ENCODE data around the gene SORCS2. TPM values are rescaled to one million over a fixed set of nuclear protein-coding genes. Genes with fewer than 3 reads are reported as not detected.

The SORCS2 gene
- total and polyA plus RNA-seq, 2 experiments from 2014 or later = 0.38 to 1.4 TPM

- Histone ChIP-seq H3K79me2 (ENCODE audit: insufficient read depth) (no peaks in the 10 kb centered on the region), H3F3A (ENCODE audit: insufficient read depth) (no peaks in the 10 kb centered on the region), H3K4me2 (ENCODE audit: unreplicated experiment) (no peak overlapping the region), H3K27me3 (replicated peaks; ENCODE audit: insufficient read depth) (peaks cover 9% of the 10 kb centered on the region), H3K4me3 (no peak overlapping the region), H3K27ac (no peak overlapping the region), H3K9me3 (ENCODE audit: low read depth) (no peaks in the 10 kb centered on the region), H3K9ac (no peak overlapping the region), H3K36me3 (ENCODE audit: low read depth) (no peaks in the 10 kb centered on the region), H2AFZ (no peak overlapping the region), H4K20me1 (ENCODE audit: insufficient read depth) (no peaks in the 10 kb centered on the region), H3K4me1 (ENCODE audit: insufficient read depth) (peaks cover 11% of the 10 kb centered on the region), H3K9me2 (ENCODE audit: insufficient read depth) (no peaks in the 10 kb centered on the region)
- no peak for TF ChIP-seq EZH2 (IDR thresholded peaks at IDR 0.05; ENCODE audit: insufficient read depth, poor library complexity, severe bottlenecking)
- TF ChIP-seq EZH2phosphoT487 (IDR thresholded peaks at IDR 0.05; ENCODE audit: insufficient read depth, low read depth) = no peak
- no peak for DNase-seq
- in situ Hi-C loops (cut with MboI) = no loop called here
- WGBS, 2 experiments (ENCODE audit: low coverage in 1 of 2, low lambda C conversion rate in 2 of 2, missing lambda C conversion rate in 2 of 2) = 53 to 56% methylated on average over 7 of the region's 7 CpGs
Measured at GRCh38 chr4:7252051-7252450, 59.7 kb downstream of the SORCS2 start.

GRCh38 chr4:7252510-7253340 lies 60.4 kb downstream of the SORCS2 start:
- H3F3A ChIP-seq (ENCODE audit: insufficient read depth) = no peaks in the 10 kb centered on the region
- H3K27me3 ChIP-seq (replicated peaks; ENCODE audit: insufficient read depth) = peaks cover 9% of the 10 kb centered on the region
- no peak overlapping the region for H3K4me3 ChIP-seq
- no peaks in the 10 kb centered on the region for H3K36me3 ChIP-seq (ENCODE audit: low read depth)
- H3K79me2 ChIP-seq (ENCODE audit: insufficient read depth) = no peaks in the 10 kb centered on the region
- H2AFZ ChIP-seq = no peak overlapping the region
- no peak overlapping the region for H3K27ac ChIP-seq
- no peak overlapping the region for H3K9ac ChIP-seq
- H3K9me2 ChIP-seq (ENCODE audit: insufficient read depth) = no peaks in the 10 kb centered on the region
- no peaks in the 10 kb centered on the region for H4K20me1 ChIP-seq (ENCODE audit: insufficient read depth)
- TF ChIP-seq EZH2phosphoT487 (IDR thresholded peaks at IDR 0.05; ENCODE audit: insufficient read depth, low read depth) (no peak), EZH2 (IDR thresholded peaks at IDR 0.05; ENCODE audit: insufficient read depth, poor library complexity, severe bottlenecking) (no peak)
- in situ Hi-C loops (cut with MboI) = no loop called here
- no peaks in the 10 kb centered on the region for H3K9me3 ChIP-seq (ENCODE audit: low read depth)
- H3K4me1 ChIP-seq (ENCODE audit: insufficient read depth) = peaks cover 11% of the 10 kb centered on the region
- WGBS, 2 experiments (ENCODE audit: low coverage in 1 of 2, low lambda C conversion rate in 2 of 2, missing lambda C conversion rate in 2 of 2) = 74 to 76% methylated on average over 15 of the region's 15 CpGs
- no peak for DNase-seq
- no peak overlapping the region for H3K4me2 ChIP-seq (ENCODE audit: unreplicated experiment)

- Histone ChIP-seq H3K4me2 (ENCODE audit: unreplicated experiment) (no peak overlapping the region), H3K9ac (no peak overlapping the region), H3K9me2 (ENCODE audit: insufficient read depth) (no peaks in the 10 kb centered on the region), H3F3A (ENCODE audit: insufficient read depth) (no peaks in the 10 kb centered on the region), H3K4me1 (ENCODE audit: insufficient read depth) (peaks cover 11% of the 10 kb centered on the region), H3K27me3 (replicated peaks; ENCODE audit: insufficient read depth) (peaks cover 9% of the 10 kb centered on the region), H3K79me2 (ENCODE audit: insufficient read depth) (no peaks in the 10 kb centered on the region), H4K20me1 (ENCODE audit: insufficient read depth) (no peaks in the 10 kb centered on the region), H2AFZ (no peak overlapping the region), H3K27ac (no peak overlapping the region), H3K9me3 (ENCODE audit: low read depth) (no peaks in the 10 kb centered on the region), H3K4me3 (no peak overlapping the region), H3K36me3 (ENCODE audit: low read depth) (no peaks in the 10 kb centered on the region)
- DNase-seq = no peak
- TF ChIP-seq EZH2phosphoT487 (IDR thresholded peaks at IDR 0.05; ENCODE audit: insufficient read depth, low read depth) = no peak
- TF ChIP-seq EZH2 (IDR thresholded peaks at IDR 0.05; ENCODE audit: insufficient read depth, poor library complexity, severe bottlenecking) = no peak
- in situ Hi-C loops (cut with MboI) = no loop called here
- 75% methylated on average over 7 of the region's 7 CpGs for WGBS, 2 experiments (ENCODE audit: low coverage in 1 of 2, low lambda C conversion rate in 2 of 2, missing lambda C conversion rate in 2 of 2)
Measured at GRCh38 chr4:7253341-7253700, 61.0 kb downstream of the SORCS2 start.

GRCh38 chr4:7253837-7254236 lies 61.5 kb downstream of the SORCS2 start:
- TF ChIP-seq EZH2phosphoT487 (IDR thresholded peaks at IDR 0.05; ENCODE audit: insufficient read depth, low read depth) (no peak), EZH2 (IDR thresholded peaks at IDR 0.05; ENCODE audit: insufficient read depth, poor library complexity, severe bottlenecking) (no peak)
- H3K4me2 ChIP-seq (ENCODE audit: unreplicated experiment) = no peak overlapping the region
- peaks cover 8% of the 10 kb centered on the region for H3K27me3 ChIP-seq (replicated peaks; ENCODE audit: insufficient read depth)
- 68 to 73% methylated on average over 4 of the region's 4 CpGs for WGBS, 2 experiments (ENCODE audit: low coverage in 1 of 2, low lambda C conversion rate in 2 of 2, missing lambda C conversion rate in 2 of 2)
- H3K4me3 ChIP-seq = no peak overlapping the region
- no peak overlapping the region for H3K9ac ChIP-seq
- no peak for DNase-seq
- no peaks in the 10 kb centered on the region for H3F3A ChIP-seq (ENCODE audit: insufficient read depth)
- H3K9me3 ChIP-seq (ENCODE audit: low read depth) = no peaks in the 10 kb centered on the region
- H3K4me1 ChIP-seq (ENCODE audit: insufficient read depth) = peaks cover 11% of the 10 kb centered on the region
- no peaks in the 10 kb centered on the region for H3K79me2 ChIP-seq (ENCODE audit: insufficient read depth)
- no peak overlapping the region for H3K27ac ChIP-seq
- no peaks in the 10 kb centered on the region for H3K9me2 ChIP-seq (ENCODE audit: insufficient read depth)
- in situ Hi-C loops (cut with MboI) = no loop called here
- H3K36me3 ChIP-seq (ENCODE audit: low read depth) = no peaks in the 10 kb centered on the region
- H4K20me1 ChIP-seq (ENCODE audit: insufficient read depth) = no peaks in the 10 kb centered on the region
- H2AFZ ChIP-seq = no peak overlapping the region

Measured in GM23248 (cell line).